ENCODE measurements around the gene SH3RF2.
"Not testable (repeated sequence)": the region's sequence is repeated elsewhere in the genome, so short reads cannot be mapped to it uniquely, and the experiment has no call there.

The SH3RF2 gene

GRCh38 chr5:145960848-145961600 is 24.6 kb downstream of the SH3RF2 start:
- in situ Hi-C loops (cut with MboI; ENCODE audit: low sequenced_read_pairs, unreplicated experiment) = no loop called here
- no peak for TF ChIP-seq CTCF (IDR thresholded peaks at IDR 0.05; ENCODE audit: borderline replicate concordance, control extremely low read depth, extremely low read depth, insufficient read depth, missing control alignments)
- no peak for DNase-seq (ENCODE audit: low spot score)

GRCh38 chr5:145962001-145962400 is 25.6 kb downstream of the SH3RF2 start:
- in situ Hi-C loops (cut with MboI; ENCODE audit: low sequenced_read_pairs, unreplicated experiment) = no loop called here
- no peak for DNase-seq (ENCODE audit: low spot score)
- no peak for TF ChIP-seq CTCF (IDR thresholded peaks at IDR 0.05; ENCODE audit: borderline replicate concordance, control extremely low read depth, extremely low read depth, insufficient read depth, missing control alignments)

GRCh38 chr5:145964008-145964407 is 27.6 kb downstream of the SH3RF2 start:
- in situ Hi-C loops (cut with MboI; ENCODE audit: low sequenced_read_pairs, unreplicated experiment); DNase-seq (ENCODE audit: low spot score): not testable (repeated sequence)

- DNase-seq (ENCODE audit: low spot score) = no peak
- in situ Hi-C loops (cut with MboI; ENCODE audit: low sequenced_read_pairs, unreplicated experiment) = no loop called here
- no peak for TF ChIP-seq CTCF (IDR thresholded peaks at IDR 0.05; ENCODE audit: borderline replicate concordance, control extremely low read depth, extremely low read depth, insufficient read depth, missing control alignments)
These were observed 29.4 kb downstream of the SH3RF2 start for GRCh38 chr5:145965804-145966203.

- no peak for DNase-seq (ENCODE audit: low spot score)
- in situ Hi-C loops (cut with MboI; ENCODE audit: low sequenced_read_pairs, unreplicated experiment) = no loop called here
- no peak for TF ChIP-seq CTCF (IDR thresholded peaks at IDR 0.05; ENCODE audit: borderline replicate concordance, control extremely low read depth, extremely low read depth, insufficient read depth, missing control alignments)
These were observed 30.9 kb downstream of the SH3RF2 start for GRCh38 chr5:145967296-145967695.

GRCh38 chr5:145968970-145969713 is 32.8 kb downstream of the SH3RF2 start:
- no peak for DNase-seq (ENCODE audit: low spot score)
- no peak for TF ChIP-seq CTCF (IDR thresholded peaks at IDR 0.05; ENCODE audit: borderline replicate concordance, control extremely low read depth, extremely low read depth, insufficient read depth, missing control alignments)
- in situ Hi-C loops (cut with MboI; ENCODE audit: low sequenced_read_pairs, unreplicated experiment) = no loop called here

GRCh38 chr5:145969714-145970092 is 33.3 kb downstream of the SH3RF2 start:
- in situ Hi-C loops (cut with MboI; ENCODE audit: low sequenced_read_pairs, unreplicated experiment) = no loop called here
- TF ChIP-seq CTCF (IDR thresholded peaks at IDR 0.05; ENCODE audit: borderline replicate concordance, control extremely low read depth, extremely low read depth, insufficient read depth, missing control alignments) = no peak
- no peak for DNase-seq (ENCODE audit: low spot score)

All from GM13976 (cell line).